Loucy (cell line): ENCODE results near the gene PLSCR4.

ENCODE experiments used
- H2AFZ ChIP-seq: fragments of 200-600 bp; sonication (generic); 2 replicates; pipeline ENCODE4 v1.6.0; 2016; ENCODE audit warnings: antibody characterized with exemption, mild to moderate bottlenecking, low read length, moderate library complexity
- H3F3A ChIP-seq: fragments of 200-600 bp; 2 replicates; pipeline ENCODE4 v1.6.0; 2016; ENCODE audit warnings: antibody characterized with exemption, low read depth, mild to moderate bottlenecking
- H3K27me3 ChIP-seq: fragments of 200-600 bp; sonication (generic); 2 replicates; pipeline ENCODE4 v1.6.1; 2014; ENCODE audit warnings: low read length, mild to moderate bottlenecking; ENCODE audit not compliant: insufficient read depth, poor library complexity, severe bottlenecking
- H3K36me3 ChIP-seq: fragments of 200-600 bp; sonication (generic); 2 replicates; pipeline ENCODE4 v1.6.1; 2016; ENCODE audit warnings: low read length; ENCODE audit not compliant: insufficient read depth
- H3K4me1 ChIP-seq: fragments of 200-600 bp; sonication (generic); 2 replicates; pipeline ENCODE4 v1.5.1; 2014; ENCODE audit warnings: low read length, mild to moderate bottlenecking; ENCODE audit not compliant: insufficient read depth, poor library complexity, severe bottlenecking
- H3K4me2 ChIP-seq: fragments of 200-600 bp; sonication (generic); 2 replicates; pipeline ENCODE4 v1.6.0; 2014; ENCODE audit warnings: antibody characterized with exemption, low read length, low read depth, mild to moderate bottlenecking; ENCODE audit not compliant: poor library complexity, severe bottlenecking
- H3K4me3 ChIP-seq: fragments of 200-600 bp; sonication (generic); 2 replicates; pipeline ENCODE4 v1.5.1; 2014; ENCODE audit warnings: low read length, mild to moderate bottlenecking, mixed read lengths; ENCODE audit not compliant: poor library complexity, severe bottlenecking
- H3K79me2 ChIP-seq: fragments of 200-600 bp; sonication (generic); 2 replicates; pipeline ENCODE4 v1.6.1; 2014; ENCODE audit warnings: low read length; ENCODE audit not compliant: insufficient read depth
- H3K9ac ChIP-seq: fragments of 200-600 bp; sonication (generic); 2 replicates; pipeline ENCODE4 v1.6.0; 2014; ENCODE audit warnings: mild to moderate bottlenecking, low read depth, low read length, moderate library complexity; ENCODE audit not compliant: poor library complexity, severe bottlenecking
- H3K9me2 ChIP-seq: fragments of 200-600 bp; sonication (generic); replicated peaks from 2 replicates; pipeline ENCODE4 v1.6.1; 2016; ENCODE audit warnings: low read depth, low read length, mixed read lengths
- H3K9me3 ChIP-seq: fragments of 200-600 bp; sonication (generic); 2 replicates; pipeline ENCODE4 v1.6.1; 2014; ENCODE audit warnings: mild to moderate bottlenecking, antibody characterized with exemption, low read length, low read depth; ENCODE audit not compliant: insufficient read depth
- H4K20me1 ChIP-seq: fragments of 200-600 bp; sonication (generic); 2 replicates; pipeline ENCODE4 v1.6.0; 2014; ENCODE audit warnings: antibody characterized with exemption, low read length, mild to moderate bottlenecking; ENCODE audit not compliant: insufficient read depth, poor library complexity, severe bottlenecking
- CTCF ChIP-seq: fragments of 200-600 bp; sonication (generic); conservative IDR thresholded peaks from 2 replicates; pipeline ENCODE4 v1.5.1; 2014; ENCODE audit warnings: mild to moderate bottlenecking, antibody characterized with exemption, low read length
- EZH2phosphoT487 ChIP-seq: fragments of 200-600 bp; IDR thresholded peaks from 2 replicates; pipeline ENCODE4 v1.6.1; 2018; ENCODE audit warnings: antibody characterized with exemption, mild to moderate bottlenecking, moderate library complexity, borderline replicate concordance

Gene PLSCR4

GRCh38 chr3:146156095-146156494 is 94.8 kb downstream of the PLSCR4 start:
- Histone ChIP-seq H3K9ac (no peak overlapping the region), H3K4me2 (no peak overlapping the region), H3K79me2 (no peaks in the 10 kb centered on the region), H2AFZ (no peak overlapping the region), H3K4me1 (no peaks in the 10 kb centered on the region), H4K20me1 (no peaks in the 10 kb centered on the region), H3K9me3 (no peaks in the 10 kb centered on the region), H3F3A (no peaks in the 10 kb centered on the region), H3K4me3 (no peak overlapping the region), H3K36me3 (no peaks in the 10 kb centered on the region), H3K9me2 (no peaks in the 10 kb centered on the region), H3K27me3 (no peaks in the 10 kb centered on the region)
- TF ChIP-seq CTCF (no peak), EZH2phosphoT487 (no peak)

GRCh38 chr3:146154995-146155394 is 95.9 kb downstream of the PLSCR4 start:
- no peak overlapping the region for H3K4me2 ChIP-seq
- H3K79me2 ChIP-seq = no peaks in the 10 kb centered on the region
- no peak overlapping the region for H3K9ac ChIP-seq
- no peak overlapping the region for H2AFZ ChIP-seq
- H3K9me3 ChIP-seq = no peaks in the 10 kb centered on the region
- no peak overlapping the region for H3K4me3 ChIP-seq
- no peak for TF ChIP-seq CTCF
- TF ChIP-seq EZH2phosphoT487 = no peak
- no peaks in the 10 kb centered on the region for H4K20me1 ChIP-seq
- no peaks in the 10 kb centered on the region for H3F3A ChIP-seq
- no peaks in the 10 kb centered on the region for H3K36me3 ChIP-seq
- no peaks in the 10 kb centered on the region for H3K27me3 ChIP-seq
- H3K9me2 ChIP-seq = no peaks in the 10 kb centered on the region
- no peaks in the 10 kb centered on the region for H3K4me1 ChIP-seq

GRCh38 chr3:146154316-146154715 is 96.6 kb downstream of the PLSCR4 start:
- Histone ChIP-seq H3F3A (no peaks in the 10 kb centered on the region), H3K36me3 (no peaks in the 10 kb centered on the region), H3K4me3 (no peak overlapping the region), H3K4me2 (no peak overlapping the region), H4K20me1 (no peaks in the 10 kb centered on the region), H3K79me2 (no peaks in the 10 kb centered on the region), H3K9me3 (no peaks in the 10 kb centered on the region), H3K27me3 (no peaks in the 10 kb centered on the region), H3K9me2 (no peaks in the 10 kb centered on the region), H3K9ac (no peak overlapping the region), H3K4me1 (no peaks in the 10 kb centered on the region), H2AFZ (no peak overlapping the region)
- TF ChIP-seq EZH2phosphoT487 = no peak
- TF ChIP-seq CTCF = no peak
